ENCODE results near the gene WARS2. TPM values are rescaled to one million over a fixed set of nuclear protein-coding genes. Genes with fewer than 3 reads are reported as not detected.

The WARS2 gene
- total RNA-seq, 4 donors from 2014 or later = 16.9 to 20.9 (median 18.9) TPM

- TF ChIP-seq CTCF (IDR thresholded peaks at IDR 0.05) = no peak
- no peak for DNase-seq (ENCODE audit: low spot score)
- ATAC-seq (ENCODE audit: low FRiP score) = no peak
Observed at GRCh38 chr1:119079881-119080280, 60.6 kb downstream of the WARS2 start.

- TF ChIP-seq CTCF (IDR thresholded peaks at IDR 0.05) = no peak
- DNase-seq (ENCODE audit: low spot score) (no peak), ATAC-seq (ENCODE audit: low FRiP score) (peak; percentile 94)
Observed at GRCh38 chr1:119075614-119076013, 64.8 kb downstream of the WARS2 start.

- ATAC-seq (ENCODE audit: low FRiP score) (no peak), DNase-seq (ENCODE audit: low spot score) (no peak)
- no peak for TF ChIP-seq CTCF (IDR thresholded peaks at IDR 0.05)
Observed at GRCh38 chr1:119071321-119071720, 69.1 kb downstream of the WARS2 start.

- DNase-seq (ENCODE audit: low spot score) (no peak), ATAC-seq (ENCODE audit: low FRiP score) (no peak)
- TF ChIP-seq CTCF (IDR thresholded peaks at IDR 0.05) = no peak
Observed at GRCh38 chr1:119069682-119070081, 70.8 kb downstream of the WARS2 start.

GRCh38 chr1:119068427-119068826 is 72.0 kb downstream of the WARS2 start:
- ATAC-seq (ENCODE audit: low FRiP score) (no peak), DNase-seq (ENCODE audit: low spot score) (no peak)
- TF ChIP-seq CTCF (IDR thresholded peaks at IDR 0.05) = no peak

- TF ChIP-seq CTCF (IDR thresholded peaks at IDR 0.05) = no peak
- DNase-seq (ENCODE audit: low spot score) = no peak
- no peak for ATAC-seq (ENCODE audit: low FRiP score)
Observed at GRCh38 chr1:119061700-119062099, 78.8 kb downstream of the WARS2 start.

GRCh38 chr1:119055568-119055967 is 84.9 kb downstream of the WARS2 start:
- ATAC-seq (ENCODE audit: low FRiP score) = no peak
- no peak for DNase-seq (ENCODE audit: low spot score)
- TF ChIP-seq CTCF (IDR thresholded peaks at IDR 0.05) = no peak
